ENCODE measurements around the gene SLC7A1. TPM values are rescaled to one million over a fixed set of nuclear protein-coding genes. Genes with fewer than 3 reads are reported as not detected.

SLC7A1 gene
- total and polyA plus RNA-seq, 2 of the 8 experiments (the other 6 are each of a cell fraction or from before 2014, with no cell fraction given) = 26.8 to 114 TPM

DNA sequence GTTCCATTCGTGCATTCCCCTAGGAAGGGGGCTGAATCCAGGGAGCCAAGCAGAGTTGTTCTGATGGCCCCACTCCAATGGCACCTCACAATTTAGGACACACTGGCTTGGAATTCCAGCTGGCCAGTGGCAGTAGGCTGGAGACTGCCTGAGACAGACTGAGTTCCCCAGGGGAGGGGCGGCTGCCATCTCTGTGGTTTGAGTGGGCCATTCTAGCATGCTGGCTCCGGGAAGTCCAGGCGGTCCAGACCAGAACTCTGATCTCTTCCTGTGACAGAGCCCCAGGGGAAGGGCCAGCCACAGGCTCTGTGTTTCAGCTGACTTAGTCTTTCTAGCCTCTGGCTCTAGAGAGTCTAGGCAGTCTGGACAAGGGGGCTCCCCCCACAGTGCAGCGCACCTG, 29.5 kb upstream of the SLC7A1 start:
- FAIRE-seq = no peak

More for the DNA sequence above, 29.5 kb upstream of the SLC7A1 start:
- H3K4me2 ChIP-seq (ENCODE audit: insufficient read depth in 1 of 2, low read depth in 2 of 2, low read length in 2 of 2) = no peak overlapping the region
- no peak overlapping the region for H3K18ac ChIP-seq (ENCODE audit: extremely low read depth, low read length)
- H2BK12ac ChIP-seq (ENCODE audit: low read depth, low read length) = no peak overlapping the region
- no peak overlapping the region for H2AFZ ChIP-seq (ENCODE audit: low read length)
- no peak overlapping the region for H3K9ac ChIP-seq (replicated peaks in 1 of 4; ENCODE audit: extremely low read depth in 1 of 4, low read depth in 3 of 4, low read length in 3 of 4)
- no peak overlapping the region for H2BK120ac ChIP-seq (replicated peaks; ENCODE audit: low read depth, low read length)
- no peak for DNase-seq (ENCODE audit: low read depth in 1 of 2, low spot score in 2 of 2)
- H2BK20ac ChIP-seq (ENCODE audit: low read length) = no peak overlapping the region
- no peaks in the 10 kb centered on the region for H4K20me1 ChIP-seq (replicated peaks in 1 of 2; ENCODE audit: control insufficient read depth in 1 of 2, insufficient read depth in 2 of 2, low read length in 2 of 2)
- H3K27me3 ChIP-seq (replicated peaks in 1 of 4; ENCODE audit: control insufficient read depth in 3 of 4, extremely low read depth in 1 of 4, insufficient read depth in 3 of 4, low read length in 3 of 4) = no peaks in the 10 kb centered on the region
- H3K56ac ChIP-seq (replicated peaks; ENCODE audit: insufficient read length, low read depth, low read length) = no peak overlapping the region
- H3K4ac ChIP-seq (replicated peaks; ENCODE audit: insufficient read length, low read depth, low read length) = no peak overlapping the region
- H3K27ac ChIP-seq (ENCODE audit: low read depth, low read length) = no peak overlapping the region
- no peaks in the 10 kb centered on the region for H3K36me3 ChIP-seq (ENCODE audit: control insufficient read depth in 2 of 4, insufficient read depth in 4 of 4, low read length in 3 of 4)
- no peak overlapping the region for H2BK15ac ChIP-seq (ENCODE audit: low read length)
- no peak overlapping the region for H4K5ac ChIP-seq (ENCODE audit: insufficient read length, low read depth, low read length)
- no peak overlapping the region for H4K91ac ChIP-seq (replicated peaks; ENCODE audit: insufficient read length, low read length)
- H3K4me1 ChIP-seq (replicated peaks in 1 of 4; ENCODE audit: control insufficient read depth in 3 of 4, insufficient read depth in 4 of 4, low read length in 3 of 4) = no peaks in the 10 kb centered on the region
- H3K14ac ChIP-seq (ENCODE audit: insufficient read length) = no peak overlapping the region
- H3K4me3 ChIP-seq (ENCODE audit: extremely low read depth in 1 of 4, insufficient read depth in 2 of 4, low read depth in 3 of 4, low read length in 4 of 4) = no peak overlapping the region
- no peaks in the 10 kb centered on the region for H3K9me3 ChIP-seq (ENCODE audit: insufficient read depth in 2 of 2, low read depth in 1 of 2, low read length in 1 of 2)
- ChIA-PET POLR2A (ENCODE audit: partially characterized antibody) (interaction anchor here (1.4 kb wide), 1 partner anchor 29 kb away, joined by 3 read pairs; the partner anchor contains the start of gene SLC7A1), CTCF (ENCODE audit: partially characterized antibody) (interaction anchor here (1.3 kb wide), 1 partner anchor 10 kb away, joined by 3 read pairs; no protein-coding TSS in a partner anchor)
- H4K8ac ChIP-seq (ENCODE audit: extremely low read depth, insufficient read depth, low read length) = no peak overlapping the region
- no peaks in the 10 kb centered on the region for H3K79me2 ChIP-seq (ENCODE audit: control insufficient read depth in 1 of 2, insufficient read depth in 2 of 2, low read length in 2 of 2)
- no peak overlapping the region for H3K23ac ChIP-seq (ENCODE audit: insufficient read length)
- WGBS, 2 experiments (ENCODE audit: extremely low coverage in 1 of 2, insufficient coverage in 1 of 2, insufficient read length in 1 of 2, insufficient replicate concordance in 2 of 2, low coverage in 1 of 2, low lambda C conversion rate in 2 of 2, missing lambda C conversion rate in 1 of 2) = 88% methylated on average over 4 of the region's 5 CpGs; no CpG with 5 or more reads in 1 of the 2 experiments
- H3K23me2 ChIP-seq (ENCODE audit: low read depth, low read length) = no peaks in the 10 kb centered on the region
- no peaks in the 10 kb centered on the region for H3K79me1 ChIP-seq (ENCODE audit: low read depth, low read length)
- H2AK5ac ChIP-seq (ENCODE audit: low read depth, low read length) = no peak overlapping the region
- no peak overlapping the region for H2BK5ac ChIP-seq (ENCODE audit: low read depth, low read length)

Measured in H1 (cell line).